A549 treated with CpdA at 1 μM for 4 hours (cell line): Measurements from ENCODE around the gene ZNF490. TPM values are rescaled to one million over a fixed set of nuclear protein-coding genes. Genes with fewer than 3 reads are reported as not detected.

Experiments used
- total RNA-seq: library from RNA; stranded (reverse); fragments of 200-300 nt; extraction: Qiagen RNA extraction; gene quantifications from 5 replicates; pipeline ENCODE4 v1.2.3, GENCODE V29; 2022; ENCODE audit warnings: low read depth

The ZNF490 gene
- 0.55 to 0.78 TPM (median 0.62 TPM) in 5 replicates for total RNA-seq

DNA sequence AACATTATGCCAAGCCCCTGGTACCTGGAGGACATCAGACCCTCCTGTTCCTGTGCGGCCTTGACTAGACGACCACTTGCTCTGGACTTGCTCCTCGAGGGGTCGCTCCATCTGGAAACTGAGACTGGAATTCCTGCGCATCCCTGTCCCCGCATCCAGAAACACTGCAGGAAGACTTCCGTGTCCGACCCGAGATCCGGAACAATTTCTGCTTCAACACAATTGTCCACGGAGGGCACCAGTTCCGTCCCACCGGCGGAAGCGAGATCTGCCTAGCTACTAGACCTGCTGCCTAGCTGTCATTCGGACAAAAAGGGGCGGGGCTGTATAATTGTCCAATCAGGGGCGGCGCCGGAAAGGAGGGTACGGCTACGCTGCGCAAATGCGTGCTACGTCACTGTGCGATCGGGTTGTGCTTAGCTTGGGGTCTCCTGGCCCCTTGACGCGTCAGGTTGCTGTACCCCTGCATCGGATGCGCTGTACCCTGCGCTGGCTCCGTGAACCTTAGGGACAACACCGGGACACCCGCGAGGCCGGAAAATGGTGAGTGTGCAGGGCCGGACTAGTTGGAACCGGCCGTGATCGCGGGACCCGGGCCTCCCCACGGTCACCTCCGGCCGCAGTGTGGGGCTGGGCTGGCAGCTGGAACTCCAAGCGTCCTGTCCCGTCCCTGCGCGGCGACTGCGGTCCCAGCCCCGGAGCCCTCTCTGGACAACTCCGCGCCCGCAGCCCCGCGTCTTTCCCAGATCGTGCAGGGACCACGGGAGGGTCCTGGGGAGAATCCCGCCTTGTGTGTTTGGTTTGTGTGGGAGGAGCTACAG, at the start of gene ZNF490, which contains the start of gene ZNF791:
TSS of gene ZNF490 (minus strand) at position 274 of the 821 bp plus-strand sequence. CDS start at position 141, 133 bp downstream.
TSS of gene ZNF791 (plus strand) at position 381 of the 821 bp plus-strand sequence. CDS start at position 541, 160 bp downstream.

GRCh38 chr19:12551060-12551832, 59.4 kb downstream of the ZNF490 start, which contains the start of gene ZNF564:
Gene ZNF564, minus strand, starts transcription at chr19:12551482. Its CDS starts 150 bp downstream, at chr19:12551332.

Other genes starting within 250 kb of the ZNF490 start
- gene ZNF442, start 245.1 kb downstream of the ZNF490 start, total RNA-seq, result not detected in 5 replicates
- gene ZNF799, start 209.5 kb downstream of the ZNF490 start, total RNA-seq, result 1.5 to 2.1 TPM (median 1.7 TPM) in 5 replicates
- 0.78 to 1.5 TPM (median 1.0 TPM) in 5 replicates for gene ZNF443, start 169.8 kb downstream of the ZNF490 start, total RNA-seq
- gene ZNF709, start 126.0 kb downstream of the ZNF490 start, total RNA-seq, result 0.04 TPM in 1 of 5 replicates, not detected in the others
- 1.6 to 2.4 TPM (median 1.7 TPM) in 5 replicates for gene ZNF564, start 59.3 kb downstream of the ZNF490 start, total RNA-seq
- 4.2 to 7.9 TPM (median 5.0 TPM) in 5 replicates for gene ZNF791, start 107 bp upstream of the ZNF490 start, total RNA-seq
- 16.4 to 20.7 TPM (median 17.5 TPM) in 5 replicates for gene MAN2B1, start 55.9 kb upstream of the ZNF490 start, total RNA-seq
- 7.6 to 13.8 TPM (median 10.8 TPM) in 5 replicates for gene WDR83, start 56.0 kb upstream of the ZNF490 start, total RNA-seq
- 42.7 to 54.1 TPM (median 50.9 TPM) in 5 replicates for gene DHPS, start 71.1 kb upstream of the ZNF490 start, total RNA-seq
- gene GNG14, start 77.2 kb upstream of the ZNF490 start, total RNA-seq, result not detected in 5 replicates
- gene FBXW9, start 85.8 kb upstream of the ZNF490 start, total RNA-seq, result 9.4 to 13.1 TPM (median 11.1 TPM) in 5 replicates
- gene TNPO2, start 113.1 kb upstream of the ZNF490 start, total RNA-seq, result 26.5 to 38.1 TPM (median 34.8 TPM) in 5 replicates
- 154 to 217 TPM (median 198 TPM) in 5 replicates for gene TRIR, start 123.9 kb upstream of the ZNF490 start, total RNA-seq
- gene GET3, start 126.7 kb upstream of the ZNF490 start, total RNA-seq, result 66.0 to 99.1 TPM (median 96.6 TPM) in 5 replicates
- gene BEST2, start 141.0 kb upstream of the ZNF490 start, total RNA-seq, result 0.05 to 0.10 TPM (median 0.08 TPM) in 3 of 5 replicates, not detected in the others
- gene HOOK2, start 164.7 kb upstream of the ZNF490 start, total RNA-seq, result 9.1 to 13.2 TPM (median 10.1 TPM) in 5 replicates
- 80.8 to 152 TPM (median 131 TPM) in 5 replicates for gene JUNB, start 180.7 kb upstream of the ZNF490 start, total RNA-seq
- gene PRDX2, start 191.0 kb upstream of the ZNF490 start, total RNA-seq, result 0.41 to 0.94 TPM (median 0.74 TPM) in 5 replicates
- gene THSD8, start 191.3 kb upstream of the ZNF490 start, total RNA-seq, result 8.2 to 20.2 TPM (median 11.8 TPM) in 4 of 5 replicates, not detected in the other
- gene RNASEH2A, start 195.8 kb upstream of the ZNF490 start, total RNA-seq, result 26.5 to 49.9 TPM (median 42.8 TPM) in 5 replicates
- gene RTBDN, start 223.8 kb upstream of the ZNF490 start, total RNA-seq, result 0.10 to 0.77 TPM (median 0.27 TPM) in 4 of 5 replicates, not detected in the other
- 1.0 to 3.0 TPM (median 1.9 TPM) in 5 replicates for gene MAST1, start 227.7 kb upstream of the ZNF490 start, total RNA-seq